GM19193 (cell line): ENCODE results near the gene PODXL2.

Experiments used
- POLR2A ChIP-seq: IDR thresholded peaks from 4 replicates; pipeline ENCODE4 v1.6.1; 2011; ENCODE audit not compliant: insufficient read depth, insufficient read length; ENCODE audit errors: extremely low read depth

Gene PODXL2

GRCh38 chr3:127614928-127615589, 13.9 kb upstream of the PODXL2 start:
- no peak for TF ChIP-seq POLR2A

DNA sequence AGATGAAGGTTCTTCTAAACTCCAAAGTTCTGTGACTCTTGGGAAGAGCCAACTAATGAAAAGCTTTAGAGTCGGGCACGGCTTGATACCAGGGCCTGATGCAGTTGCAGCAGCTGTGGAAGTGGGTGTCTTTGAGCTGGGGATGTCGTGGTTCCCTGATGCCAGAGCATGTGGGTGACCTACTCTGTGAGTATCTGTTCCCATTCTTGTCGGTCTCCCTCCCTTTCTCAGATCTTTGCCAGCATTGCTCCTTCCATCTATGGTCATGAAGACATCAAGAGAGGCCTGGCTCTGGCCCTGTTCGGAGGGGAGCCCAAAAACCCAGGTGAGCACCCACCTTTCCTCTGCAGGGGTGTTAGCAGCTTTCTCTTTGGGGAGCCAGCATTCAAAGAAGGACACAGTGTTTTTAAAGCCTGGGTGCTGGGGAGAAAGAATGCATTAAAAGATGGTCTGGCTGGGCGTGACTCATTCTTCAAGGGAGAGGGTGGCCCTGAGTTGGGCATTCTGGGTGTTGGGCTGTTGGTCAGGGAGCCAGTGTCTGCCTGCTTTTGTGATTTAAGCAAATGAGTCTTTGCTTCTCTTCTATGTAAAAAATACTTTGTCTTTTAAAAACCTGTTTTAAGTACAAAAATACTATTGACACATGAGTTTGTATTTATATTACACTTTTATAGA, 13.2 kb upstream of the PODXL2 start:
- no peak for TF ChIP-seq POLR2A

DNA sequence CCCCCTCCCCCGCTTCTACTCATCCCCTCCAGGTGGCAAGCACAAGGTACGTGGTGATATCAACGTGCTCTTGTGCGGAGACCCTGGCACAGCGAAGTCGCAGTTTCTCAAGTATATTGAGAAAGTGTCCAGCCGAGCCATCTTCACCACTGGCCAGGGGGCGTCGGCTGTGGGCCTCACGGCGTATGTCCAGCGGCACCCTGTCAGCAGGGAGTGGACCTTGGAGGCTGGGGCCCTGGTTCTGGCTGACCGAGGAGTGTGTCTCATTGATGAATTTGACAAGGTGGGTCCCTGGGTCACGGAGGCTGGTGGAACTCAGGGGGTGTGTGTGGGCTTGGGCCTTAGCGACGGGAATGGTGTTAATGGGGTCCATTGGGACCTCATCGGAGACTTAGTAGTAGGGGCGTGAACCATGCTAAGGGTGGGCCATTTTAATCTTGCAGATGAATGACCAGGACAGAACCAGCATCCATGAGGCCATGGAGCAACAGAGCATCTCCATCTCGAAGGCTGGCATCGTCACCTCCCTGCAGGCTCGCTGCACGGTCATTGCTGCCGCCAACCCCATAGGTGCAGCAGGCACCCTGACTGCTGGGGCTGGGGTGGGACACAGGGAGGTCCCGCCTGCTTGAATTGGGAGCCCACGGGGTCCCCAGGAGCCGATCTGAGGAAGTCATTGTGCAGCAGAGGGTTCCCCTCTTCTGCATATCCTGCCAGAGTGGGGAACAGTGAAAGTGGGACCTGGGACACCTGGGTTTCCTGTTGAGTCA, 12.0 kb upstream of the PODXL2 start:
- TF ChIP-seq POLR2A = no peak

- TF ChIP-seq POLR2A = no peak
Observed at GRCh38 chr3:127618891-127619290, 10.1 kb upstream of the PODXL2 start.

- no peak for TF ChIP-seq POLR2A
Observed at GRCh38 chr3:127620637-127621375, 8.2 kb upstream of the PODXL2 start.

DNA sequence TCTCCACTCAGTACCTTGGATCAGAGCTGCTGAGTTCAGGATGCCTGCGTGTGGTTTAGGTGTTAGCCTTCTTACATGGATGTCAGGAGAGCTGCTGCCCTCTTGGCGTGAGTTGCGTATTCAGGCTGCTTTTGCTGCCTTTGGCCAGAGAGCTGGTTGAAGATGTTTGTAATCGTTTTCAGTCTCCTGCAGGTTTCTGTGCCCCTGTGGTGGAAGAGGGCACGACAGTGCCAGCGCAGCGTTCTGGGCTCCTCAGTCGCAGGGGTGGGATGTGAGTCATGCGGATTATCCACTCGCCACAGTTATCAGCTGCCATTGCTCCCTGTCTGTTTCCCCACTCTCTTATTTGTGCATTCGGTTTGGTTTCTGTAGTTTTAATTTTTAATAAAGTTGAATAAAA, 7.0 kb upstream of the PODXL2 start:
- TF ChIP-seq POLR2A = no peak

DNA sequence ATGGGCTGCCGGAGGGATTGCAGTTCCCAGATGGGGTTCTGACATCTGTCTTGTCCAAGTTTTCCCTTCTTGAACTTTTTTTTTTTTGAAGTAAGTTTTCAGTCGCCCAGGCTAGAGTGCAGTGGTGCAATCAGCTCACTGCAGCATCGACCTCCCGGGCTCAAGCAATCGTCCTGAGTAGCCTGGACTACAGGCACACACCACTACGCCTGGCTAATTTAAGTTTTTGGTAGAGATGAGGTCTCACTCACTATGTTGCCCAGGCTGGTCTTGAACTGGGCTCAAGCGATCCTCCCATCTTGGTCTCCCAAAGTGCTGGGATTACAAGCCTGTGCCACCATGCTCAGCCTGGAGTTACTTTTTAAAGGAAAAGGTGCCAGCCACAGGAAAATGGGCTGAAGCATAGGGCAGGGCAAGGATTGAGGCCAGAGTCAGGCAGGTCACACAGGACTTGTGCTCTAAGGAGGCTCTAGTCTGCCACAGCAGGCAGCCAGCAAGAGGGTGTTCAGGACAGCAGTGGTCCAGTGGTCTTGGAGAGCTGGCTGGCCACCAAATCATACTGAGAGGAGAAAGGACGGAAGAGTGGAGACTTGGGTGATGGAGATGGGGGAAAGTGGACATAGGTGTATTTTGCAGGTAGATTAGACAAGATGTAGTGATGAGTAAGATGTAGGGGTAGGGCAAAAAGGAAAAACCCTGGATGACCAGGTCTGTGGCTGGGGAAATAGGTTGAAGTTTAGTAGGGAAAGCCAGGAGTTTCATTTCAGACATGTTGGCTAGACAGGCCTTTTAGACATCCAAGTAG, 6.0 kb upstream of the PODXL2 start:
- TF ChIP-seq POLR2A = no peak

GRCh38 chr3:127624063-127624462, 4.9 kb upstream of the PODXL2 start:
- TF ChIP-seq POLR2A = no peak

GRCh38 chr3:127625821-127626220, 3.2 kb upstream of the PODXL2 start:
- no peak for TF ChIP-seq POLR2A

DNA sequence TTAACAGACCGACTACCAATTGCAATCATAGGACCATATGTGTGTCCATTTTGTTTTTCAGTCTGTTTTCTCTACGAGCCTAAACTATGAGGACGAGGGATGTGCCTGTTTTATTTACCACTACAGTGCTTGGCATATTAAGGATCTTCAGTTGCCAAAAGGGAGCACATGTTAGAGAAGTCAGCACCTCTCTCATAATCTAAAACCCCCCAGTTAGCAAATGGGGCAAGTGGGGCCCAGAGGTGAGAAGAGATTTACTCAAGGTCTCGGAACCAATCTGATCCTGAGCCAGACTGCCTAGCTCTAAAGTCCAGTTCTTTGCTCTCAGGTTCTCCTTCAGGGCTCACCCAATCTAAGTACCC, 578 bp upstream of the PODXL2 start:
- no peak for TF ChIP-seq POLR2A

DNA sequence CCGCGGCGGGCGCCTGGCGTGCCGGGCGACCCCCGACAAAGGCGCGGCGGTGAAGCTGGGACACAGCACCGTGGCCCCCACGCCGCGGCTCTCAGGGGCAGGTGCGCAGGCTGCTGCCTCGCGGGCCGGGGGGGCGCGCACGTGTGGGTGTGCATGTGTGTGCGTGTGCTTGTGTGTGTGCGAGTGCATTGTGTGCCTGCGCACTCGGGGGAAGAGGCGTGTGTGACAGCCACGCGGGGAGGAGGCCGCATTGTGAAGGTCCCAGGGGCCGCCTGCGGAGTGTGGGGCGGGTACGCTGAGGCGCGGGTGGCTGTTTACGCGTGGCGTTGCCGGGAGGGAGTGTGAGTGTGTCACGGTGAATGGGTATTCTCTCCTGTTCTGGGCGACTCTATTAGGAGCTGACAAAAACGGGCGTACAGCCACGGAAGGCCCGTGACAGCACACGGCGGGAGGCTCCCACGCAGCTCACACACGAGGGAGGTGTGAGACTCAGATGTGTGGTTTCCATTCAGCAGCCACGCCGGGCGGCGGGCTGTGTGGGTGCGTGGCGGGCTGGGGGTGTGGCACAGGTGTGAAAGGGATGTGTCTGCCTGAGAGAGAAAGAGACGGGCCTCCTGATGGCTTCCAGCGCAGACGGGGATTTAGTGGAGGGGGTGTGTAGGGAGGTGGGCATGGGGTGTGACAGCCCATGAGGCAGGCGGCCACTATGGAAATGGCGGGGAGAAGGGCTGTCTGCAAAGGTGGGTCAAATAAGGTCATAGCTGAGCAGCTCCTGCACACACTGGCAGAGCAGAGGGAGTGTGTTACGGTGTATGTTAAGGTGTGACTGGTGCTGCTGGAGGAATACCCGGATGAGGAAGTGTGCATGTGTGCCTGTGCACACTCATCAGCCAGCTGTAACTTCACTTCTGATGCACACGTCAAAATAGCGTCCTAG, 750 bp downstream of the PODXL2 start:
- no peak for TF ChIP-seq POLR2A

DNA sequence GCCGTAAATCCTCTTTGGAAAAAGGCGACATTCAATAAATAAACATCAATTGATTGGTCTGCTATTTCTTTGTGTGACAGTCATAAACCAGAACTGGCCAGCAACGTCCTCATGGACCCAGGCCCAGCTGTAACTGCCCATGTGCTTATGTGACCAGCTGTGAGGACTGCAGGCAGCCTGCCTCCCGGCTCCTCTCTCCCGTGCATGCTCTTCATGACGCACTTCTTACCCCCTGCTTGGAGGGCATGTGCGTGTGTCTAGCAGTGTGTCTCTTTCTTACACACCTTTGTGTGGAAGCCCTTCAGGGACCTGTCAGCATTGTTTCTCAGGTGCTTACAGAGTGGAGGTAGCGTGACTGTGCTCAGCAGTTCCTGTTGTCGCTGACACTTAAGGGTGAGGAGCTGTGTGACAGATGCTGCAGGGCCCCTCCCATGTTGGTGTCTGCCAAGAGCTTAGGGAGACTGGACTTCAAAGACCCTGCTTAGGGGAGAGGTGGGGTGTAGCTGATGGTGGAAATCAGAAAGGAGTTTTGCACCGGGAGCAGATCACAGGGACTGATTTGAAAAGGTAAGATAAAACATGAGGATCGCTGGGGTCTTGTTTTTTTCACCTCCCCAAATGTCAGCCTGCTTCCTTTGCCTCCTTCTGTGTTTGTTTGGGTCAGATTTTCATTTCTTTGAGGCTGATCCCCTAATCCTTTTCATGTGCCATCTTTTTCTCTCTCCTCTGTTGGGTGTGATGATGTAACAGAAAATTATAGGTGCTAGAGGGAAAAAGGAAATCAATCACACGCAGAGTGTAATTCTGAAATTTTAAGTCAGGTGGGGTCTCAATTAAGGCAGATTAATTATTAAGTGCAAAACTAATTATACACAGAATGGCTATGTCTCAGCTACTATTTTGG, 2.1 kb downstream of the PODXL2 start:
- no peak for TF ChIP-seq POLR2A
